DND-41 (cell line): ENCODE data around the gene DRAM1.

ENCODE experiments used
- CTCF ChIP-seq: IDR thresholded peaks from 2 replicates; pipeline ENCODE4 v1.5.1; 2012; ENCODE audit warnings: borderline replicate concordance, low read length, moderate library complexity, mild to moderate bottlenecking; ENCODE audit not compliant: poor library complexity, severe bottlenecking; ENCODE audit errors: extremely low read depth
- EZH2 ChIP-seq: IDR thresholded peaks from 3 replicates; pipeline ENCODE4 v1.6.1; 2012; ENCODE audit warnings: borderline replicate concordance, low read depth, mild to moderate bottlenecking, moderate library complexity, low read length, inconsistent platforms; ENCODE audit not compliant: severe bottlenecking

- TF ChIP-seq CTCF (no peak), EZH2 (no peak)
Observed at GRCh38 chr12:101941306-101942249, 64.2 kb downstream of the DRAM1 start.
